A549 treated with CpdA at 1 μM for 4 hours (cell line): Measurements from ENCODE around the gene DRG2. TPM values are rescaled to one million over a fixed set of nuclear protein-coding genes. Genes with fewer than 3 reads are reported as not detected.

ENCODE experiments used
- total RNA-seq: library from RNA; stranded (reverse); fragments of 200-300 nt; extraction: Qiagen RNA extraction; gene quantifications from 5 replicates; pipeline ENCODE4 v1.2.3, GENCODE V29; 2022; ENCODE audit warnings: low read depth

DRG2 gene
- total RNA-seq = 43.3 to 57.3 TPM (median 54.9 TPM) in 5 replicates

GRCh38 chr17:18087610-18088491 lies at the start of gene DRG2:
DRG2 (plus strand) TSS chr17:18087948; CDS start chr17:18088024, 76 bp downstream.

GRCh38 chr17:18038861-18039534 lies 48.8 kb upstream of the DRG2 start, which contains the start of the genes ATPAF2 and GID4:
ATPAF2 (minus strand) TSS chr17:18039168; CDS start chr17:18039013, 155 bp downstream.
GID4 (plus strand) TSS chr17:18039408; CDS start chr17:18039465, 57 bp downstream.

GRCh38 chr17:18108401-18109312 lies 20.9 kb downstream of the DRG2 start, which contains the start of gene MYO15A:
MYO15A (plus strand) TSS chr17:18108756; CDS start chr17:18118801, 10,045 bp downstream.

Other genes with a start within 250 kb of the DRG2 start
- 17.4 to 23.5 TPM (median 20.0 TPM) in 5 replicates for gene TOM1L2, start 115.5 kb upstream of the DRG2 start, total RNA-seq
- 1.3 to 3.4 TPM (median 2.5 TPM) in 5 replicates for gene DRC3, start 115.1 kb upstream of the DRG2 start, total RNA-seq
- 23.9 to 31.3 TPM (median 27.8 TPM) in 5 replicates for gene ATPAF2, start 48.8 kb upstream of the DRG2 start, total RNA-seq
- 11.2 to 13.0 TPM (median 12.4 TPM) in 5 replicates for gene GID4, start 48.5 kb upstream of the DRG2 start, total RNA-seq
- 0.14 to 0.33 TPM (median 0.22 TPM) in 5 replicates for gene MYO15A, start 20.8 kb downstream of the DRG2 start, total RNA-seq
- 49.9 to 62.3 TPM (median 54.3 TPM) in 5 replicates for gene ALKBH5, start 95.9 kb downstream of the DRG2 start, total RNA-seq
- 11.9 to 18.6 TPM (median 15.0 TPM) in 5 replicates for gene LLGL1, start 137.7 kb downstream of the DRG2 start, total RNA-seq
- gene FLII, start 170.8 kb downstream of the DRG2 start, total RNA-seq = 235 to 266 TPM (median 246 TPM) in 5 replicates
- gene MIEF2, start 172.7 kb downstream of the DRG2 start, total RNA-seq = 7.5 to 10.4 TPM (median 8.7 TPM) in 5 replicates
- gene TOP3A, start 227.0 kb downstream of the DRG2 start, total RNA-seq = 34.8 to 41.2 TPM (median 37.6 TPM) in 5 replicates
- 16.5 to 18.1 TPM (median 17.0 TPM) in 5 replicates for gene SMCR8, start 227.3 kb downstream of the DRG2 start, total RNA-seq